Calu3 (cell line): Measurements from ENCODE around the gene RUNX2. TPM values are rescaled to one million over a fixed set of nuclear protein-coding genes. Genes with fewer than 3 reads are reported as not detected.

Experiments used
- BruUV-seq: library from RNA; stranded (reverse); fragments of 400-500 nt; replicated peaks from 2 replicates; lab custom pipeline; 2021; lab: Mats Ljungman, UMichigan
- CTCF ChIA-PET: fragments of 300-600 bp; sonication (Branson Sonifier 250); formaldehyde crosslinking; loops from one replicate; lab custom pipeline; 2022; ENCODE audit warnings: antibody characterized with exemption; lab: Charles Lee
- DNase-seq: peaks from one replicate; pipeline ENCODE4 v3.0.0; 2022
- H3K27ac Mint-ChIP-seq: one replicate; pipeline ENCODE4 v1.8.0; 2022; ENCODE audit warnings: mixed read lengths; ENCODE audit not compliant: unreplicated experiment
- H3K27me3 Mint-ChIP-seq: one replicate; pipeline ENCODE4 v1.8.0; 2022; ENCODE audit warnings: mixed read lengths; ENCODE audit not compliant: unreplicated experiment
- H3K36me3 Mint-ChIP-seq: one replicate; pipeline ENCODE4 v1.8.0; 2022; ENCODE audit warnings: mild to moderate bottlenecking, moderate library complexity, mixed read lengths; ENCODE audit not compliant: insufficient read depth, unreplicated experiment
- H3K4me1 Mint-ChIP-seq: one replicate; pipeline ENCODE4 v1.8.0; 2022; ENCODE audit warnings: mild to moderate bottlenecking, low read depth, mixed read lengths; ENCODE audit not compliant: unreplicated experiment
- H3K4me3 Mint-ChIP-seq: one replicate; pipeline ENCODE4 v1.8.0; 2022; ENCODE audit warnings: mild to moderate bottlenecking, low read depth, moderate library complexity, mixed read lengths; ENCODE audit not compliant: unreplicated experiment
- H3K9me3 Mint-ChIP-seq: one replicate; pipeline ENCODE4 v1.8.0; 2022; ENCODE audit warnings: low read depth, mixed read lengths; ENCODE audit not compliant: unreplicated experiment
- CTCF ChIP-seq: fragments of 200-600 bp; IDR thresholded peaks from one replicate; pipeline ENCODE4 v1.8.0; 2022; ENCODE audit warnings: antibody characterized with exemption; ENCODE audit not compliant: unreplicated experiment
- intact Hi-C: fragments of 100-400 bp; cut with micrococcal nuclease; formaldehyde crosslinking; loops from one replicate; pipeline ENCODE4 v1.10.0; 2022; ENCODE audit not compliant: unreplicated experiment
- total RNA-seq: library from RNA; stranded (reverse); gene quantifications from 2 replicates; pipeline ENCODE4 v1.2.3, GENCODE V29; 2022

RUNX2 gene
- total RNA-seq, 1 experiment from 2014 or later = 0.54 TPM

GRCh38 chr6:45651301-45651700, 323.2 kb downstream of the RUNX2 start:
- CTCF ChIA-PET = no interaction called here
- Mint-ChIP-seq H3K27ac (no peak overlapping the region), H3K36me3 (no peaks in the 10 kb centered on the region), H3K4me3 (no peak overlapping the region), H3K4me1 (peaks cover 10% of the 10 kb centered on the region), H3K27me3 (peaks cover 15% of the 10 kb centered on the region), H3K9me3 (no peaks in the 10 kb centered on the region)
- TF ChIP-seq CTCF = no peak
- no TSS peak for BruUV-seq
- intact Hi-C loops = no loop called here
- DNase-seq = no peak

GRCh38 chr6:45652416-45652815, 324.3 kb downstream of the RUNX2 start:
- intact Hi-C loops = no loop called here
- peaks cover 15% of the 10 kb centered on the region for H3K27me3 Mint-ChIP-seq
- H3K4me1 Mint-ChIP-seq = peaks cover 14% of the 10 kb centered on the region
- no TSS peak for BruUV-seq
- CTCF ChIA-PET = no interaction called here
- no peak for TF ChIP-seq CTCF
- H3K27ac Mint-ChIP-seq = no peak overlapping the region
- H3K4me3 Mint-ChIP-seq = no peak overlapping the region
- DNase-seq = no peak
- no peaks in the 10 kb centered on the region for H3K36me3 Mint-ChIP-seq
- no peaks in the 10 kb centered on the region for H3K9me3 Mint-ChIP-seq

GRCh38 chr6:45653117-45653883, 325.2 kb downstream of the RUNX2 start:
- CTCF ChIA-PET = no interaction called here
- H3K36me3 Mint-ChIP-seq = no peaks in the 10 kb centered on the region
- DNase-seq = no peak
- no peak overlapping the region for H3K27ac Mint-ChIP-seq
- TF ChIP-seq CTCF = no peak
- peaks cover 15% of the 10 kb centered on the region for H3K27me3 Mint-ChIP-seq
- BruUV-seq = no TSS peak
- peaks cover 14% of the 10 kb centered on the region for H3K4me1 Mint-ChIP-seq
- no peaks in the 10 kb centered on the region for H3K9me3 Mint-ChIP-seq
- H3K4me3 Mint-ChIP-seq = no peak overlapping the region
- intact Hi-C loops = no loop called here

- intact Hi-C loops = no loop called here
- CTCF ChIA-PET = no interaction called here
- no TSS peak for BruUV-seq
Observed at GRCh38 chr6:45654673-45655072, 326.5 kb downstream of the RUNX2 start.

More at GRCh38 chr6:45654673-45655072, 326.5 kb downstream of the RUNX2 start:
- H3K27ac Mint-ChIP-seq = no peak overlapping the region
- peaks cover 14% of the 10 kb centered on the region for H3K4me1 Mint-ChIP-seq
- TF ChIP-seq CTCF = no peak
- peaks cover 15% of the 10 kb centered on the region for H3K27me3 Mint-ChIP-seq
- no peak for DNase-seq
- H3K36me3 Mint-ChIP-seq = no peaks in the 10 kb centered on the region
- H3K9me3 Mint-ChIP-seq = no peaks in the 10 kb centered on the region
- no peak overlapping the region for H3K4me3 Mint-ChIP-seq
